ENCODE data around the gene PRKAG2.

Gene PRKAG2

DNA sequence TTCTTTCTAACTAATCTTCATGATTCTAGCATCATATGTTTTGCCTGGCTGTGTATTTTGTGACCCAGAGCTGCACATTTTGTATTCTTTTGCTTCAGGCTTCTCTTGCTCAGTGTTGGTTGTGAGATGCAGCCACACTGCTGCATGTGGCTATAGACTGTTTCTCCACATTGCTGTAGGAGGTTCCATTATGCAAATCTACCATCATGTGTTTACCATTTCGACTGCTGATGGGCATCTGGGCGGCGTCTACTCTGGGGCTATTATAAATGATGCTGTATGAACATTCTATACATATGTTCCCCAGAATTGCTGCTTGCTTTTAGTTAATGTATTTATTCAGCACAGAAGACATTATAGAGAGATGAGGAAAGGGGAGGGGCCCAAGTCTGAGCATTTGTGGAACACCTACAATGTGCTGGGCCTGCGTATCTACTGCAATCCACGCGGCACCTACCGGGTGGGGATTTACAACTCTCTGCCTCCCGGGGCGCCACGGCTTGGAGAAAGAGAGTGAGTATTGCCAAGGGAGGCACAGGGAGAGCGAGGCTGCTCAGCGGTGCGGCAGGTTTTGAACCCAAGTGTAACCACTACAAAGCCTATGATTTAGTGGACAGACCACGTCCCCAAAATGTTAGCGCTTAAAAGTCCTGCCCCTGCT, 172.5 kb downstream of the PRKAG2 start:
- TF ChIP-seq GATA3 (IDR thresholded peaks at IDR 0.05; ENCODE audit: low read depth, low read length) (no peak), GATA2 (IDR thresholded peaks at IDR 0.05; ENCODE audit: low read depth, low read length) (no peak)

- no peak for TF ChIP-seq GATA2 (IDR thresholded peaks at IDR 0.05; ENCODE audit: low read depth, low read length)
- TF ChIP-seq GATA3 (IDR thresholded peaks at IDR 0.05; ENCODE audit: low read depth, low read length) = no peak
These were observed 174.0 kb downstream of the PRKAG2 start for GRCh38 chr7:151702961-151703360.

- no peak for TF ChIP-seq GATA2 (IDR thresholded peaks at IDR 0.05; ENCODE audit: low read depth, low read length)
- no peak for TF ChIP-seq GATA3 (IDR thresholded peaks at IDR 0.05; ENCODE audit: low read depth, low read length)
These were observed 176.2 kb downstream of the PRKAG2 start for GRCh38 chr7:151700586-151701165.

- TF ChIP-seq GATA2 (IDR thresholded peaks at IDR 0.05; ENCODE audit: low read depth, low read length) (no peak), GATA3 (IDR thresholded peaks at IDR 0.05; ENCODE audit: low read depth, low read length) (no peak)
These were observed 177.0 kb downstream of the PRKAG2 start for GRCh38 chr7:151699928-151700319.

- TF ChIP-seq GATA3 (IDR thresholded peaks at IDR 0.05; ENCODE audit: low read depth, low read length) (no peak), GATA2 (IDR thresholded peaks at IDR 0.05; ENCODE audit: low read depth, low read length) (no peak)
These were observed 177.6 kb downstream of the PRKAG2 start for GRCh38 chr7:151699147-151699927.

GRCh38 chr7:151697942-151698341, 179.0 kb downstream of the PRKAG2 start:
- no peak for TF ChIP-seq GATA2 (IDR thresholded peaks at IDR 0.05; ENCODE audit: low read depth, low read length)
- TF ChIP-seq GATA3 (IDR thresholded peaks at IDR 0.05; ENCODE audit: low read depth, low read length) = no peak

DNA sequence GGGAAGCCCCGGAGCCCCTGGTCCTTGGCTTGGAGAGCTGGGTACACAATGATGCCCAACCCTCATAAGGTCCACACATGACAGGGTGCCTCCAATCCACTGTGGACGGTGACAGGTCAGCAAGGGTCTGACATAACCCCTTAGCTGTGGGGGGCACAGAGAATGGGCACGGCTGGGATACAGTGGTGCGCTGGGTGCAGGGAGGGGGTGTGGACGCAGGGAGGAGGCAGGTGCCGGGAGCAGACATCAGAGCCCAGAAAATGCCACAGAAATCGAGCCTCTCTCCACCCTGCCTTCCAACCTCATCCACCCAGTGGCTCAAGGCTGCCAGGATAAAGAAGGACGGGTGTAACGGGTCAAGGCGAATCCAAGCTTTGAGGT, 179.4 kb downstream of the PRKAG2 start:
- TF ChIP-seq GATA3 (IDR thresholded peaks at IDR 0.05; ENCODE audit: low read depth, low read length) (no peak), GATA2 (IDR thresholded peaks at IDR 0.05; ENCODE audit: low read depth, low read length) (no peak)

- no peak for TF ChIP-seq GATA2 (IDR thresholded peaks at IDR 0.05; ENCODE audit: low read depth, low read length)
- no peak for TF ChIP-seq GATA3 (IDR thresholded peaks at IDR 0.05; ENCODE audit: low read depth, low read length)
These were observed 180.0 kb downstream of the PRKAG2 start for GRCh38 chr7:151696721-151697514.

- no peak for TF ChIP-seq GATA2 (IDR thresholded peaks at IDR 0.05; ENCODE audit: low read depth, low read length)
- no peak for TF ChIP-seq GATA3 (IDR thresholded peaks at IDR 0.05; ENCODE audit: low read depth, low read length)
These were observed 180.9 kb downstream of the PRKAG2 start for GRCh38 chr7:151695951-151696541.

DNA sequence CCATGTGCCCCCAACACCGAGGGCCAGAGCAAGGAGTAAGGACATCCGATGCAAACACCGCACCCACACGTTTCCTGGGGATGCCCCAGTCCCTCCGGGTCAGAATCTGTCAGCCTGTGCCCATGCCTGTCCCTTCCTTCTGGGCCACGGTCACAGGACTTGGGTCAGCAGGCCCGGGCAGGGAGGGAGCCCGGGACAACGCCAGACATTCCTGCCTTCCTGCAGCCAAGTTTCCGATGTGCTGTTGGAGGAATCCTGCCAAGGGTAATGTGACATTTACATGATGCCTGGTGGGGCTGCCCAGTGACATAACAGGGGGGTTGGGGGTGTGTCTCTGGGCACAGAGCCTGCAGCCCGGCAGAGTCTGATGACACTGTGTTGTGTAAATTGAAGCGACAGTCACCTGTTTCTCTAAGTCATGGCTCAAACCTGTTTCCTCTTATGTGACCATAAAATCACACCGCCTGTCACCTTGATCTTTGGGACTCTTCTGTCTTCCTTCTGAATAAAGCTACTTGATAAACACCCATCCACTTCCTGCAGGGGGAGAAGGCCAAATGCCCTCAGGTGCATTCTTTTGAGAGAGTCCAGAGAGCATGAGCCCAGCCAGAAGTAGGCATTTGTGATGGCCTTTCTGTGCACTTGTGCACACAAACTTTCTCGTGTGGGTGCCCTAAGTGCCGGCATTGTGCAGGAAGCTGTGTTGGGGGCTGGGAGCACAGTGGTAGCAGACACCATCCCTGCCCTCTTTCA, 181.9 kb downstream of the PRKAG2 start:
- TF ChIP-seq GATA3 (IDR thresholded peaks at IDR 0.05; ENCODE audit: low read depth, low read length) (no peak), GATA2 (IDR thresholded peaks at IDR 0.05; ENCODE audit: low read depth, low read length) (no peak)

- TF ChIP-seq GATA2 (IDR thresholded peaks at IDR 0.05; ENCODE audit: low read depth, low read length) = no peak
- no peak for TF ChIP-seq GATA3 (IDR thresholded peaks at IDR 0.05; ENCODE audit: low read depth, low read length)
These were observed 182.5 kb downstream of the PRKAG2 start for GRCh38 chr7:151694441-151694827.

DNA sequence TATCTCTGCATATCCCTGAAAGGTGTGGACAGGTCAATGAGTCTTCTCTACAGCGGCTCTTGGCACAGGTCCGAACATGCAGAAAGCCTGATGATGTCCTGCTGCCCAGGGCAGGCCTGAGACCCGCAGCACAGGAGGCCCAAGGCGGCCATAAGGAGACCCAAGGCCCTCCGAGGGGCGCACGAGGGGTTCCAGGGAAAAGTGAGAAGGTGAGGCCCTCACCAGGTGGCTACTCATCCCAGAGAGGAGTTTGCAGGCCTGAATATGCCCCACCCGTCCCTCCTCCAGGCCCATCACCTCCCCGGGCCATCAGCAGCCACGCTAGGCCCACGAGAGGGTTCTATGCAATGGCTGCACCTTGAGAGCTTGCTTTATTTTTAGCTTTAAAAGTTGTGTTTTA, 183.8 kb downstream of the PRKAG2 start:
- TF ChIP-seq GATA3 (IDR thresholded peaks at IDR 0.05; ENCODE audit: low read depth, low read length) (no peak), GATA2 (IDR thresholded peaks at IDR 0.05; ENCODE audit: low read depth, low read length) (no peak)

DNA sequence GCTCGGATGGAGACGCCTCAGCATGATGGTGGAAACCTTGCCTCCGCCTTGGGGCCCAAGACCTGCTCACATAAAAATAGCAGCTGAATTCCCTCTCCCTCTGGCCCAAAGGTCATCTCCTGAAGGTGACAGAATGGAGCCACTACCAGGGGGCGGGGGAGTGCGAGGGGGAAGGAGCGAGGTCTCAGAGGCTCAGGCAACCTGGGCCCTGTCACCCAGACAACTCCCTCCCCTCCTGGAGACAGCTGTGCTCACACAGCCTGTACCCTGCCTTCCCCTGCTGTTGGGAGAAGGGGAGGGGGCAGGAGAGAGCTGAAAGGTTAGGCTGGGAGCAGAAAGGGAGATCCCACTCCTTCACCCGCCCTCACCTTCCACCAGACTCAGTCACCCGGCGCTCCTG, 184.2 kb downstream of the PRKAG2 start:
- TF ChIP-seq GATA2 (IDR thresholded peaks at IDR 0.05; ENCODE audit: low read depth, low read length) (no peak), GATA3 (IDR thresholded peaks at IDR 0.05; ENCODE audit: low read depth, low read length) (no peak)

Data from SH-SY5Y (cell line).